Jurkat, Clone E6-1 (cell line): Measurements from ENCODE around the gene INO80B. TPM values are rescaled to one million over a fixed set of nuclear protein-coding genes. Genes with fewer than 3 reads are reported as not detected.
A peak's percentile ranks its signal among the peaks of the same experiment; 100 is the strongest.
"Not testable (repeated sequence)": the region's sequence is repeated elsewhere in the genome, so short reads cannot be mapped to it uniquely, and the experiment has no call there.

Experiments used
- DNase-seq: peaks from one replicate; pipeline ENCODE4 v3.0.0-alpha.2; 2011; ENCODE audit warnings: low read depth, low spot score
- H3K4me3 ChIP-seq: 2 replicates; pipeline ENCODE4 v1.5.1; 2011; ENCODE audit warnings: mild to moderate bottlenecking, low read length, control low read depth, moderate library complexity
- polyA plus RNA-seq: library from polyadenylated mRNA; unstranded; fragments of >200 nt; gene quantifications from one replicate; pipeline ENCODE4 v1.2.1, GENCODE V29; 2012; ENCODE audit warnings: missing spikeins; ENCODE audit not compliant: insufficient read length, insufficient read depth

The INO80B gene
- 33.5 TPM for polyA plus RNA-seq

DNA sequence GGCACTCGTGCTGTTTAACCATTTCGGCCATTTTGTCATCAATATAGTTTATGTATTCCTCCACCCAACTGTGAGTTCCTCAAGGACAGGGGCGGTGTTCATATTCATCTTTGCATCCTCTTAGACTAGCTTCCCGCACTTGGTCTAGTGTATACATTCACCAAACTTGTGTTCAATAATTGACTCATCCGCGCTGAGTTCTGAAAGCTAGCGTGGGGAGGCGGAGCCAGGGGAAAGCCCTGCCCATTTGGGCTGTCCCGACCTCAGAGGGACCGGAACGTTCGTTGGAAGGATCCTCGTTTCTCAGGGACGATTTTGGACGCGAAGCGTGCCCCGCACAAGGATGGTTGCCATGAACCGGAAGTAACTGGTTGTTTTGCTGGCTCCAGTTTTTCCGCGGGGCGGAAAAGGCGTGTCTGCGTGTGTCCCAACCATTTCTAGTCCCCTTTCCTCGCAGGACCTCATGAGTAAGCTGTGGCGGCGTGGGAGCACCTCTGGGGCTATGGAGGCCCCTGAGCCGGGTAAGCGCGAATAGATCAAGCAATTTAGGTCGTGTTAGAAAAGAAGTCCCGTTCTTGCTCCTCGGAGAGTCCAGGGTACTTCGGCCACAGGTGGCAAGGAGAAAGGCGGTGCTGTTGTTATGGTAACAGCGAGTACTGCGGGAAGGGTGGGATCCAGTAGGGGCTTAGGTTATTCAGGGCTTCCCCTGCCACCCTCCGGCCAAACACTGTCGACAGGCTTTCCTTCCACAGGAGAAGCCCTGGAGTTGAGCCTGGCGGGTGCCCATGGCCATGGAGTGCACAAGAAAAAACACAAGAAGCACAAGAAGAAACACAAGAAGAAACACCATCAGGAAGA is at the start of gene INO80B:
TSS of gene INO80B (plus strand) at position 434 of the 858 bp plus-strand sequence. CDS start at position 464, 30 bp downstream.
- DNase-seq, result peak; percentile 99
- H3K4me3 ChIP-seq, result peak within 1 kb of the TSS; percentile 63

- H3K4me3 ChIP-seq, result no peak overlapping the region
- DNase-seq, result no peak
Measured at GRCh38 chr2:74406035-74406434, 48.9 kb upstream of the INO80B start.

DNA sequence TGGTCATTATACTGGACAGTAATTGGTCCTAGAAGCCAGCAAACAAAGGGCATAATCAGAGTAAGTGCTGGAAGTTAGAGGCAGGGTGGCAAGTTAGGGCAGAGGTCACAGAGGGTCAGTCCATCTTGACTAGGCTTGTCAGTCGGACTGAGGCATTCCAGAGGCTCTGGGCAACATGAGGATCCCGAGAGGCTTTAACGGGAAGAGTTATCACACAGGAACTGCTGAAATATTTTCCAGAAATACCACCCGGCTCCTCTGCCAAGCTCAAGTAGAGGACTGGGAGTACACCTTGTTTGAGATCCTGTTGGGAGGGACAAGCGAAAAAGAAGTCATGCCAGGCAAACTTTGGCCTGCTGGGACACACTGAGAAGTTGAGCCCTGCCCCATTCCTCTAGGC is 47.2 kb upstream of the INO80B start:
- H3K4me3 ChIP-seq, result no peak overlapping the region
- DNase-seq, result no peak

- DNase-seq, result no peak
- H3K4me3 ChIP-seq, result no peak overlapping the region
Measured at GRCh38 chr2:74413001-74413698, 41.7 kb upstream of the INO80B start.

GRCh38 chr2:74414441-74414840 is 40.4 kb upstream of the INO80B start:
- DNase-seq, result no peak
- no peak overlapping the region for H3K4me3 ChIP-seq

- H3K4me3 ChIP-seq, result no peak overlapping the region
Measured at GRCh38 chr2:74414881-74415761, 39.8 kb upstream of the INO80B start.

GRCh38 chr2:74415762-74416395 is 39.0 kb upstream of the INO80B start:
- no peak overlapping the region for H3K4me3 ChIP-seq
- no peak for DNase-seq

More at GRCh38 chr2:74414881-74415761, 39.8 kb upstream of the INO80B start:
- DNase-seq, result no peak

DNA sequence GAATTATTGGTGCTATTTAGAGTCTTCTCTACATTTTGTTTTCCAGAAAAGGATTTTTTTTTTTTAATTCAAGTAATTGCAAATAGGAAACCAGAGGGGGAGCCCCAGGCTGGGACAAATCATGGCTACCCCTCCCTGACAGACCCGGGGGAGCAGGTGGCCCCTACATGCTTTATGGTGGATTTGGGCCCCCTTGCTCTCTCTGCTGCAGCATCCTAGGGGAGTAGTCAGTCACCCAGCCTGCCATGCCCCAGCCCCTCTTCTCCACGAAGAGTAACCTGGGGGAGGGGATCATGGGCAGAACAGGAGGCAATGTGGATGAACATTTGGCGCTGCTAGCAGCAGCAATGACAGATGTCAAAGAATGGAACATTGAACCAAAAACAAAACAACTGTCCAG is 38.1 kb upstream of the INO80B start:
- no peak for DNase-seq
- H3K4me3 ChIP-seq, result no peak overlapping the region

- no peak for DNase-seq
Measured at GRCh38 chr2:74417197-74417596, 37.7 kb upstream of the INO80B start.

DNA sequence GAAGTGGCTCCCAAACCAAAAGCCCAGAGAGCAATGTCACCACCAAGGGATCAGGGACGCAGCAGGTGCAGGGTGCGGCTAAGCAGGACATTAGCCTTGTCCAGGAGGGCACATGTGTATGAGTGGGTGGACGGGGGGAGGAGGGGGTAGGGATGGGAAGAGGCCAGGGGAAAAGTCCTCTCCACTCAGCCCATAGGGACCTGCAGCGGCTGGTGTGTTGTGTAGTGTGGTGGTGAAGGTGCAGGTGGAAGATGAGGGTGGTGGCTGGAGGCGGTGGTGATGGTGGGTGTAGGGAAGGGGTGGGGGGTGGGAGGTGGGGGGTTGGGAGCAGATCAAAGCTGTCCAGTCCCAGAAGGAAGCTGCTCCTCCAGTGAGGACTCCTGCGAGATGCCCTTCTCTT is 37.1 kb upstream of the INO80B start:
- no peak for DNase-seq

More at GRCh38 chr2:74417197-74417596, 37.7 kb upstream of the INO80B start:
- no peak overlapping the region for H3K4me3 ChIP-seq

DNA sequence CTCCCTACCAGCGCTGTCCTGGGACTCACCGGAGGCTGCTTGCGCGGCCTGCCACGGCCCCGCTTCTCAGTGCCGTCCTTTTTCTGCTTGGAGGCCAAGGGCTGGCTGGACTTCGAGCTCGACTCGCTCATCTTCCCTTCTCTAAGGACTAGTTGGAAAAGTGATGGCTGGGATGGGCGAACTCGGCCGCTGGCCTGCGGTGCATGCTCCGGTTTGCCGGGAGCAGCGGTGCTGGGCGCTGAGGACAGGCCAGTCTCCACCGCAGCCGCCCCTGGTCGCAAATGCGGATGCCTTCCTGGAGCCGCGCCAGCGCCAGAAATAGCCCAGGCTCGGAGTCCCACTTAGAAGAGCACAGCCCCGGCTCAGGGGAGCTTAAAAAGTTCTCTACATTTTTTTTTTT is 36.6 kb upstream of the INO80B start:
- no peak overlapping the region for H3K4me3 ChIP-seq
- DNase-seq, result no peak

More for the DNA sequence above, 37.1 kb upstream of the INO80B start:
- H3K4me3 ChIP-seq, result no peak overlapping the region

- H3K4me3 ChIP-seq, result no peak overlapping the region
- DNase-seq, result no peak
Measured at GRCh38 chr2:74419345-74419744, 35.5 kb upstream of the INO80B start.

- no peak for DNase-seq
Measured at GRCh38 chr2:74420006-74420405, 34.9 kb upstream of the INO80B start.

GRCh38 chr2:74420443-74421103 is 34.3 kb upstream of the INO80B start:
- DNase-seq, result not testable (repeated sequence)
- peak overlapping the region; percentile 90 for H3K4me3 ChIP-seq

More at GRCh38 chr2:74420006-74420405, 34.9 kb upstream of the INO80B start:
- no peak overlapping the region for H3K4me3 ChIP-seq

GRCh38 chr2:74421221-74421870 is 33.5 kb upstream of the INO80B start, which contains the start of the genes C2orf81 and WDR54:
Gene C2orf81, minus strand, starts transcription at chr2:74421619. Its CDS starts 59 bp downstream, at chr2:74421560.
Gene WDR54, plus strand, starts transcription at chr2:74421730. Its CDS starts 424 bp downstream, at chr2:74422154.
- peak; percentile 89 for DNase-seq

DNA sequence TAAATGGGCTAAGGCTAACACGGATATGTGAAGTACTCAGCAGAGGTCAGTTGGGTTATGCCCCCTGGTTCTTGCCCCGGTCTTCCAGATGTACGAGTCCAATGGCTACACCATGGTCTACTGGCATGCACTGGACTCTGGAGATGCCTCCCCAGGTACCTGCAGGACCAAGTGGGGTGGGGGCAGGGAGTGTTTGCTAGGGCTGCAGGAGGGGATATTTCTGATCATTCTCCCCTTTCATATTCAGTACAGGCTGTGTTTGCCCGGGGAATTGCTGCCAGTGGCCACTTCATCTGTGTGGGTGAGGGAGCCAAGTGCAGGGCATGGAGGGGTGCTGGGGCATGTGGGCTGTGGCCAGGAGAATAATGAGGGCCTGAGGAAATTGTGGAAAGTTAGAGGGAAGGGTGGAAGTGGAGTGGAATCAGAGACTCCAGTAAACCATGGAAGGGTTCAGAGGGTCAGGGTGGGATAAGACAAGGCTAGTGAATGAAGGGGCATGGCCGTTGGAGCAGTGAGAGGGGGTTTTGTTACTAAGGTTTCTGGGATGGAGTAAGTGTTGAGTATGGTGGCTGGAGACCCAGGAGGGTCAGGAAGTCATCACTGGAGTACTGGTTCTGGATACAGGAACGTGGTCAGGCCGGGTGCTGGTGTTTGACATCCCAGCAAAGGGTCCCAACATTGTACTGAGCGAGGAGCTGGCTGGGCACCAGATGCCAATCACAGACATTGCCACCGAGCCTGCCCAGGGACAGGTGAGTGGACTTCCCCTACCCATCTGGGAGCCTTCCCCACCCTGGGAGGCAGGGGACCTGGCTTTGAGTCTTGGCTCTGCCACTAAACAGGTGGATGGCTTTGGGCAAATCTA is 31.4 kb upstream of the INO80B start:
- H3K4me3 ChIP-seq, result no peak overlapping the region
- DNase-seq, result no peak

More at GRCh38 chr2:74421221-74421870, 33.5 kb upstream of the INO80B start, which contains the start of the genes C2orf81 and WDR54:
- peak within 1 kb of the TSS; percentile 90 for H3K4me3 ChIP-seq
